ENCODE measurements around the gene TESMIN.

TESMIN gene

DNA sequence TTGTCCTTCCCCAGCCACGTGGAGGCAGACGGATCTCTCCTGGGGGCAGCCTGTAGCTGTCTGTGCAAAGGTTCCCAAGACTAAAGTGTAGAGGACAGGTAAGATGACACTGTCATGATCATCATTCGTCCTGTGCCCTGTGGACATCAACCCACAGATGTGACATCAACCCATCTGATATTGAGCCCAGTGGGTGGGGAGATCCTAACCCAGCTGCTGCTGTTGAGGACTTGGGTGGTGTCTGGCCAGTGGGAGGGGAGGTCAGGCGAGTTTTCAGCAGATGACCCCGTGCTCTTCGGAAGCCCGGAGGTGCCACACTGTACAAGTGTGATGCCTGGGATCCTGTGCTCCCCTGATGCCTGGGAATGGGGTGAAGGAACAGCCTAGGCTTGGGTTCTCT is 68.2 kb downstream of the TESMIN start:
- DNase-seq (ENCODE audit: low read depth): no peak

DNA sequence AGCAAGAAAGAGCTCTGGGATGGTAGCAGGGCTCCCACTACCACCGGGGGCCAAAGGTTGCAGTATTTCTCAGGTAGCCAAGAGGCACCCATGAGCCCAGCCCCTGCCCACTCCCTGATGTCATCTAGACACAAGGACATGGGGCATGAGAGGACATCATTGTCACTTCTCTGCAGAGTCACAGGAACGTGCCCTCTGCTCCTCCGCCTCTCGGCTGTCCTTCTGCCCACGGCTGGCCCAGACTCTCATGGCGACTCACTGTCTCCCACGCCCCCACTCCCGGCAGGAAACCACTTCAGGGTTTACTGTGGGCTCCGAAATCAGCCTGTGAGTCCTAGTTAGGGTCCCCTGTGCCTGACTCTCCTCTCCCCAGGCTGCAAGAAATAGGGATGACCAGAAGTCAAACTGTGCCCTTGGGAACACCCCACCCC is 68.8 kb downstream of the TESMIN start:
- peak; percentile 5 for DNase-seq (ENCODE audit: low read depth)

DNA sequence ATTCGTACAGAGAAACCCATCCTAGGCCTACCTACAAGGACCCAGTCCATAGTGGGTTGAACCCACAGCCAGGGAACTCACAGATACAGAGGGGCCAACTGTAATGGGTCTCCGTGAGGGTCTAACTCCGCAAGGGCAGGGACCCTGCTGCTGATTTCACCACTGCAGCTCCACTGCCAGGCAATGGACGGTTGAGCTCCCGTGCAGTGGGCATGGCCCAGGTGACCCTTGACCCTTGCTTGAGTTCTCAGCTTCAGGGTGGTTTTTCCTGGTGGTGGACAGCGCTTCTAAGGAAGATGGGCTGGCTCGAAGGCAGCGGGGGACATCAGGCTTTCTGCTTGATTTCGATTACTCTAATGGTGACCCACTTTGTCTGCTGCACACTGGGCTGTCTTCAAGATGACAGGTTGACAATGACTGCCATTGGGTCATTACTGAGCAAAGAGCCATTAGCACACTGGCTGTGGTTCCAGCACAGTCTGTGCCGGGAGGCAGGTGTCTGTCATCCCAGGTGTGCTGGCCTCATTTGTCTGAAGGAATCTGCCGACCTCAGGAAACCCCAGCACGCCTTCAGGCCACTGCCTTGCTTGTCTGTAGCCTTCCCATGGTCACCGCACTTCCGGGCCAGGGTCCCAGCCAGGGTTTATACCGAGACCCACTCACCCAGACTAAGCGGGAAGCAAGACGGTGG is 70.6 kb downstream of the TESMIN start:
- no peak for DNase-seq (ENCODE audit: low read depth)

DNA sequence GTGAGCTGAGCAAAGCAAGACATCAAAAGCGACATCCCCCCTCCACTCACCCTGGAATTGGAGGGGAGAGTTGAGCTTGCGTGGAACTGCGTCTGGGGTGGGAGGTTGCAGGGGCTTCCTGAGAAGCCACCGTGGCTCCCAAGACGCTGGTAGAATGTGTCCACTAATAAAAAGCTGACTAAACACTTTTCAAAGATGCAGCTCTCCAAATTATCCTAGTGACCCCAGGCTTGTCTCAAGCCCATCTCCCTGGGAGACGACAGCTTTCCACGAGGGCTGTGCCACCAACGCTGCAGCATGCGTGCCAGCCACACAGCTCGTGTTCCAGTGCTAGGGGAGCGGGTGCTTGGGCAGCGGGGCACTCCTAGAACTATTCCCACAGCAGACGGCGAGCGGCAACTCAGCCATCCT is 73.3 kb downstream of the TESMIN start:
- DNase-seq (ENCODE audit: low read depth): no peak

DNA sequence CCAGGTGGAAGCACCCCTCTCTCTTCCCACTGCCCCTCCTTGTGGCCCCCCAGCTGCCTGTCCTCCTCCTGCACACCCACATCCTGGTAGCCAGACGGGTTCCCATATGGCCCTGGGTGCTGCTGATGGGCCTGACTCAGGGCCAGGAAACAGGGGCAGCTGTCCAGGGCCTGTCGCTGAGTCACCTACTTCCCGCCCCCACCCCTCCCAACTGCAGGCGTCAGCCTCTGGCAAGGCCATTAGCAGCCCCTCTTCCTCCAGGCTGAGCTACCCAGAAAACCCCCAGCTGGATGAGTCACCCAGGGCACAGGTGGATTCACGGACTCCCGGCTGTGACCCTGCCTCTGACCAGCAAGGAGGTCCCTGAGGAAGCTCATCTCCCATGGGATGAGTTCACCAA is 73.9 kb downstream of the TESMIN start:
- DNase-seq (ENCODE audit: low read depth): peak; percentile 88

DNA sequence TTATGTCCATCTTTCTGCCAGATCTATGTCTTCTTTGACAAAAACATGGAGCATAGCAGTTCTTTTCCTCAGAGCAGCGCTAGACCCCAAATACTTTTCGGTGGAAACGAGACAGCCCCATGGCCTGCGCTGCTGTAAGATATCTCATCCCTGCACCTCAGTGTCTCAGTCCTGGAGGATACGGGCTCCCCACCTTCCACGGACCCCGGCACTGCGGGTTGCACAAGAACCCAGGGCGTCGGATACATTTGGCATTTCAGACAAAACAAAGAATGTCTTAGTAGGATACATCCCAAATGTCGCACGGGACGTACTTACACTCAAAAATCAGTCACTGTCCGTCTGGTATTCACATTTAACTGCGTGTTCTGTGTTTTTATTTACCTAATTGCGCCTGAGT is 76.9 kb downstream of the TESMIN start:
- DNase-seq (ENCODE audit: low read depth): no peak

DNA sequence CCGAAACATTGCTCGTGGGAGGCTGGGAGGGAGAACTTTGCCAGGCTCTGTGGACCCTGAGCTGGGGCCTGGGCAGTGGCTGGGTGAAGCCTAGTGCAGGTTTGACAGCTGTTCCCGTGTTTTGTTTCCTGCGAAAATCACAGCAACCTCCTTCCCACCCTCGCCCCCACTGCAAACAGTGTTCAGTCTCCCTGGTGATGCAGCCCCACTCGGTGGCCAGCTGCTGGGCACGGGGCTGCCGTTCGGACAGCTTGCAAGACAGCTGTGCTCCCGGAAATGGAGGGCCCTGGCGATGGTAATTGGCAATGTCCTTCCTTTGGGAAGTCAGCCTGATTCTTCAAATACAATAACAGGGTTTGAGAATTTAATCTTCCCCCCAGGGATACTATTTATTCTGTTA is 77.3 kb downstream of the TESMIN start:
- no peak for DNase-seq (ENCODE audit: low read depth)

DNA sequence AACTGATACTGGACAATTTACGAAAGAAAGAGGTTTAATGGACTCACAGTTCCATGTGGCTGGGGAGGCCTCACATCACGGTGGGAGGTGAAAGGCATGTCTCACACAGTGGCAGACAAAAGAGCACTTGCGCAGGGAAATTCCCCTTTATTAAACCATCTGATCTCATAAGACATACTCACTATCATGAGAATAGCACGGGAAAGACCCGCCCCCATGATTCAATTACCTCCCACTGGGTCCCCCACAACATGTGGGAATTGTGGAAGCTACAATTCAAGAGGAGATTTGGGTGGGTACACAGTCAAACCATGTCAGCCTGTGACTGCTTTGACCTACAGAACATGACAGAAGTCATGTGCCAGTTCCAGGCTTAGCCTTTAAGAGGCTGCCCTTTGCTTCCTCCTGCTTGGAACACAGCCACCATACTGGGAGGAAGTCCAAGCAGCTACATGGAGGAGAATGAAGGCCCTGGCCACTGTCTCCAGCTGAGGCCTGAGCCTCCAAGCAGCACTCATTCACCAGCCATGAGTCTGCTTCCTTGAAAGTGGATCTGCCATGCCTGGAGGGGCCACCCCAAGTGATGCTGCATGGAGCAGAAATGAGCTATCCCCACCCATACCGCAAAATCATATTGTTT is 77.9 kb downstream of the TESMIN start:
- DNase-seq (ENCODE audit: low read depth): no peak

DNA sequence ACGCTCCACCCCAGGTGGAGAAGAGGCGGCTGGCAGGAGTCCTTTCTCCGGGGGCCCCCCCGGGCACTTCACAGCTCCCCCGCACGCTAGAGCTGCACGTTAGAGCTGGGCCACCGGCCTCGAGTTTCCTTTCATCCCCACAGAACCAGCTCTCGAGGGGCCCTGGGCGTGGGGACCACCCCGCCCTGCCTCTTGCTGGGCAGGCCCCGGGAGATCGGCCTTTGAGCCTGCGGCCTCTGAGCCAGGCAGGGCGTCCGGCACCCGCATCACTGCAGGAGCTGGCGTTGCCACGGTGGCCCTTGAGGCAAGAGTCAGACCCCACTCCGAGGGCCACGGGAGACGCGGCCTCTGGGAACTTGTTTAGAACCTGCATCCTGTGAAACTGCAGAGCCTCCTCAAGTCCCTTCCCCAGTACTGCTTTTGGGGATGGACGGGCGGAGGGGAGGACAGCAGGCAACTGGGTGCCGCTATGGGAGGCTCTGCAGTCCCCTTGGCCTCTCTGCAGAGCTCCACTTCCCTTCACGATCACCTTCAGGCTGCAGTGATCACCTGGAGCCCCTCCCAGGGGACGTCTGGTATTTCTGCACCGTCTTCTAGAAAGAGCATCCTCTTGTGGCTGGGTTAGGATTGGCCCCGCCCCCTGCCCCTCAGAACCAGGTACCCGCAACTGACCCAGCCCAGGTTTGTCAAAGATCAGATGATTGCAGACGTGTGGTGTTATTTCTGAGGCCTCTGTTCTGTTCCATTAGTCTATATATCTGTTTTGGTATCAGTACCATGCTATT is 80.9 kb downstream of the TESMIN start:
- DNase-seq (ENCODE audit: low read depth): no peak

DNA sequence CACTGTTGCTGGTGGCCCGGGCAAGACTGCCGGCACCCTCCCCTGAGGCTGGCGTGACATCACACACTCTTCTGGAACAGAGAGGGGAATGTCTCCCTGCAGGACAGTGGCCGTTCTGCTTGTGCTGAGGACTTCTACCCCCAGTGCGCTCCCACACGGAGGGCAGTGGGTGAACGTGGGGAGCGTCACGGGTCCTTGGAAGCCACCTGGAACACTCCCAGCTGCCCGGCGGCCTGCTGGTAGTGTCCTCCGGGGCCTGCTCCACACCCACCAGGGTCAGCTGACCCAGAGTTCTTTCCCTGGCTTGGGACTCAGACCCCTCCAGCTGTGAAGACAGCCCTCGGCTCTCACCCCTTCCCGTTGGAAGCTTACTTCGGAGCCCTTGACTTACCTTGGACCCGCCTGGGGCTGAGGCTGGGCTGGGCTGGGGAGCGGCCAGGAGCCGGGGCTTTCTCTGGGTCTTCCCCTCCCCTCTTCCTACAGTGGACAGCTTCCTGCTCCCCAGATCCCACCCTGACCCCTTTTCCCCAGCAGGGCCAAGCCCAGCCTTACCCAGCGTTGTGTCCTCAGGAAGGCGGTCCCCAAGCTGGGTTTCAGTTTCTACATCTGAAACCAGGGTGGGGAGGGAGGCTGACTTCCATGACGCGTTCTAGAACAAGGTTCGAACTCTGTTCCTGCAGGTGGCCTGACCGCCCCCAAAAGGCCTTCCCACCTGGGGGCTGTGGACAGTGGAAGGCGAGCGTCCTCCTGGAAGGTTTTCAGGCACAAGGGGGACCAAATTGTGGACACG is 81.8 kb downstream of the TESMIN start:
- DNase-seq (ENCODE audit: low read depth): no peak

DNA sequence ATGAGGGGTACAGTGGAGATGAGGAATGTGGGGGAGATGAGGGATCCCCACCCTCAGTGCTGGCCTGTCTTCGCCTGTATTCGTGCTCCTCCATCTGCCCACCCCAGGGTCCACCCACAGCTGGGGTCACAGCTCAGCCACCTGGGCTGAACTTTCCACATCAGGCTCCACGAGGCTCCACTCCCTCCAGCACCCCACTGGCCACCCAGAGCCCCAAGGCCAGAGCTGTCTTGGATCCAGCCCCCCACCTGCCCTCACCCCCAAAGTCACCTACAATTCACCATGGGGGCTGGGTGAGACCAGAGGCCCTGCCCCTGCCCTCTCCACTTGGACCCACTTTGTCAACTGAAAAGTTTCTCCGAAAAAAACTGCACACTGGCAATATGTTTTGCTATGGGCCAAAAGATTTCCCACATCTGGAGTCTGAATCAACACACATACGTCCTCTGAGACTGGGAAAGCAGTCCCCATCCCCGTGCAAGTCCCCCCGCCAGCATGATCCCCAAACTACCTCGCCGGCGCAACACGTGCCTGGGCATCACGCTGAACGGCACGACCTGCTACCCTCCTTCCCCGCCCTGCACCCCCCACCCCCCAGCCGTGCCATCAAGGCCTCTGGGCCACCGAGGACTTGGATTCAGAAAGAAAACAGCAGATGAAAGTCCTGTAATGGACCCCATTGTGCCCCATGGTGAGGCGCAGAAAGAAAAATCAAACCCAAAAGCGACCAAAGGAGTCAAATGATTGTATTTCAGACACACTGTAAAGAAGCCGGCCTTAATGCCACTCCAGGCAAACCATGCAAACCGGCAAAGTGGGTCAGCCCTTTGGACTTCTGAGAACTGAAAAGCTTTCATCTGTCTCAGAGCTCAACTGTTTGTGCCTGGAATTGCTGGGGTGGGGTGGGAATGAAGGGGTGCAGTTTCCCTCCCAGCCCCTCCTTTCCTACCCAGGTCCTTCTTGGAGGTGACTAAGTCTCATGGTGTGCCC is 83.5 kb downstream of the TESMIN start:
- DNase-seq (ENCODE audit: low read depth): no peak

DNA sequence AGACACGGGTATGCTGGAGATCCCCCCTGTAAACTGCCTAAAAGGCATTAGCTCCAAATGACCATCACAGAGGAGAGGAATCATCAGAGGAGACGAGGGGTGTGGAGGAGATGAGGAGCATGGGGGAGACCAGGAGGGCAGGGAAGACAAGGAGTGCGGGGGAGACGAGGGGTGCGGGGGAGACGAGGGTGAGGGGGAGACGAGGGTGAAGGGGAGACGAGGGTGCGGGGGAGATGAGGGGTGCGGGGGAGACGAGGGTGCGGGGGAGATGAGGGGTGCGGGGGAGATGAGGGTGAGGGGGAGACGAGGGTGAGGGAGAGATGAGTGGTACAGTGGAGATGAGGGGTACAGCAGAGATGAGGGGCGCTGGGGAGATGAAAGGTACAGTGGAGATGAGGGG is 84.5 kb downstream of the TESMIN start:
- DNase-seq (ENCODE audit: low read depth): no peak

DNA sequence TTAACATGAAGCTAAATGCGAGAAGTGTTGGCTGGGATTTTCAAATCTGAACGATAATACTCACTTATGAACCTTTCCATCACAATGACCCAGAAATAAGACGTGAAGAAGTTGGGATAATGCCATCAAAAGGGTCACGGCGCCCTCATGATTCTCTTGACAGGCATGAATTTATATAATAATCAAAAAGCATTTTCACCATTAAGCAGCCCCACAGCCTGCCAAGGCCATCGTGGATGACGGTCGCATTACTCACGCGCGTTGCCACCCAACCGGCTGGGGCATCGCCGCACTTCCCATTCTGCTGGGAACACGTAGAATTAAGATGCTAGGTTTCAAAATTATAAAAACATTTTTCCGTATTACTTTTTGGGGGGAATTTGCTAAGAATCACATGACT is 85.9 kb downstream of the TESMIN start:
- no peak for DNase-seq (ENCODE audit: low read depth)

DNA sequence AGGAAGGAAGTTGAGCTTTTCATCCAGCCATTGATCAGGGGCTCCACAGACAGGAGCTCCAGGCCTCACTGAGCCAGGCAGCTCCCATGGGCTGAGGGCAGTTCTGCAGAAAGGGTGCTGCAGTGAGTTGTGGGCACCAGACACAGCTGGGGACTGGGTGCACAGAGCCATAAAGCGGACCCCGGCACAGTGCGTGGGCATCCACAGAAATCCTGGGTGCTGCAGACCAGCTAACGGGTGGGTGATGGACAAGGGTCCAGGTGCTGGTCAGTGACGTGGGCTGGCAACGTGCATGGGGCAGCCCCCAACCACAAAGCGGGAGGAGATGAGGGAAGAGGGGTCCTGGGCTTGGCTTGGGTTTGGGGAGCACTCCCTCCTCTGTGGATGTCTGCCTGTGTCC is 86.4 kb downstream of the TESMIN start:
- no peak for DNase-seq (ENCODE audit: low read depth)

DNA sequence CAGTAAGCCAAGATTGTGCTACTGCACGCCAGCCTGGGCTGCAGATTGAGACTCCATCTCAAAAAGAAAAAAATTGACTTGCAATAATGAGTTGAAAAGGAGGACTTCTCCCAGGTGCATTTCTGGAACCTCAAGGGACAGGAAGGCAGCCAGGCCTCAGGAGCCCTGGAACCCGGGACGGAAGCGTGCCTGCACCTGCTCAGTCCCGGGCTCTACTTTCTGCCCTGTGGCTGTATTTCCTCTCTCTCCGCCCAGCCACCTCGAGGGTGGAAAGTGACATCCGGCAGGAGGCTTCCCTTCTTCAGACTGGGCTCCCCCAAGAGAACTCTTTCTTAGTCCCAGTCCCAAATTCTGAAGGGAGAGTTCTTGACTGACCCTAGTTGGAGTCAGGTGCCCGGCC is 87.2 kb downstream of the TESMIN start:
- no peak for DNase-seq (ENCODE audit: low read depth)

DNA sequence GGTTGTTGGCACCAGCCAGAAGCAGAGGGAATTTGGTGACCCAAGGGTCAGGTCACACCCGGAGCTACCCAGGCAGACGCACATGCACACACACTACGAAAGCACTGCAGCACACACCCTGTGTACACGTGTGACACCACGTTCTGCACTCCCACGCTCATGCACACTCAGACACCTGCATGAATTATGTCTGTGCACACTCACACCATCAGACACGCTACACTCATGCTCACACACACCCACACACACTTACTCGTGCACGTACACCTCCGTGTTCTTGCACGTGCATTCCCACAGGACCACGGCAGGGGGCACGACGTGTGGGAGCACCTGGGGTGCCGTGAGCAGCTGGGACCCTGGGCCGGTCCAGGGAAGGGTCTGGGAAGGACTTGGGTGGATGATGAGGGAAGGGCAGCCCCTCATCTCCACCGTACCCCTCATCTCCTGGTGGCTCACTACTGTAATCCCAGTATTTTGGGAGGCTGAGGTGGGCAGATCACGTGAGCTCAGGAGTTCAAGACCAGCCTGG is 87.8 kb downstream of the TESMIN start:
- no peak for DNase-seq (ENCODE audit: low read depth)

DNA sequence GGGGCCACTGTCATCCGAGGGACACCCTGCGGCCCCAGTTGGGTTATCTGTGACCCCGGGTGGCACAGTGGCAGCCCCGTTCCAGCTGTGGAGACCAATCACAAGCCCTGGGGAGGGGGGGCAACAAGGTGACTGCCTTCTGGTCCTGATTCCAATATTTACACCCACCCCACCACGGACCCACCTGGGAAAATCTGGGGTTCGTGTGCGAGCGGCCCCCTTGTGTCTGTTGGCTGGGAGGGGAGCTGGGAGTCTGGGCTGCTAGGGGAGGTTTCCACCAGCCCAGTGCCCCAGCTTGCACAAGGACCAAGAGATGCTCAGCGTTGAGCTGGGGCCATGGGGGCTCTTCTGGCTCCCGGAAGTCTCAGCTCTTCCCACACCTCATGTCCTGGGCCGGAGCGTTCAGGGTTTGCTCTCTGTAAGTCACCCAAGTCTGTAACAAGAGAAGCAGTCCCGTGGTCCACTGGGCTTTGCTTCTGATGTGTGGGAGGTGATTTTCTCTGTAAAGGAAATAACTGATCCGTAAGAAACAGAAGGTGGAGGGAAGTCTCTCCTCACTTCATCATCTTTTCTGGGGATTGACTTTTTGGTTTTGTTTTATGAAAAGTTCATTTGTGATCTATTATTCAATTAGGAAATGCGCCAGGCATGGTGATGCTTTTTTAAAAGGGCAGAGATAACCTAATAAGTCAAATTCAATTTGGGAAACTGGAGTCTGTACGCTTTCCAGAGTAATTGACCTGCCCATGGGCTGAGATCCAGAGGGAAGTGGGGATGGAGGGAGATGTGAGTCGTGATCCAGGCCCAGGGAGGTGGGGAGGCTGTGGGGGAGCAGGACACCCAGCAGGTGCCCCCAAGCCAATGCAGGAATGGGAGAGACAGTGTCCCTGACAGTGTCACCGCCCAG is 89.4 kb downstream of the TESMIN start:
- DNase-seq (ENCODE audit: low read depth): no peak

DNA sequence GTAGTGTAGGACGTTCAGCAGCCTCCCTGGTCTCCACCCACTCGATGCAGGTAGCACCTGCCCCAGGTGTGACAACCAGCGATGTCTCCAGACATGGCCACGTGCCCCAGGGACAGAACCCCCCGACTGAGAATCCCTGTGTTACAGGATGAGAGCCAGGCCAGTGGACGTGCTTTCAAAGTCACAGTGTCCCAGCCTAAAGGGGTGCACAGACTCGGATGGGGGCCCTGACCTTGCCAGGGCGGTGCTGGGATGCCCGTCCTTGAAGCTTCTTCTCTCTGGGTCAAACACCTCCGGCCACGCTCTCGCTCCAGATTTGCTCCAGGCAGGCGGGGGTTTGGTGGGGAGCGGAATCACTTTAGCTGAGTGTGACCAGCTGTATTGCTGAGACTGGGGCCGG is 90.3 kb downstream of the TESMIN start:
- DNase-seq (ENCODE audit: low read depth): no peak

DNA sequence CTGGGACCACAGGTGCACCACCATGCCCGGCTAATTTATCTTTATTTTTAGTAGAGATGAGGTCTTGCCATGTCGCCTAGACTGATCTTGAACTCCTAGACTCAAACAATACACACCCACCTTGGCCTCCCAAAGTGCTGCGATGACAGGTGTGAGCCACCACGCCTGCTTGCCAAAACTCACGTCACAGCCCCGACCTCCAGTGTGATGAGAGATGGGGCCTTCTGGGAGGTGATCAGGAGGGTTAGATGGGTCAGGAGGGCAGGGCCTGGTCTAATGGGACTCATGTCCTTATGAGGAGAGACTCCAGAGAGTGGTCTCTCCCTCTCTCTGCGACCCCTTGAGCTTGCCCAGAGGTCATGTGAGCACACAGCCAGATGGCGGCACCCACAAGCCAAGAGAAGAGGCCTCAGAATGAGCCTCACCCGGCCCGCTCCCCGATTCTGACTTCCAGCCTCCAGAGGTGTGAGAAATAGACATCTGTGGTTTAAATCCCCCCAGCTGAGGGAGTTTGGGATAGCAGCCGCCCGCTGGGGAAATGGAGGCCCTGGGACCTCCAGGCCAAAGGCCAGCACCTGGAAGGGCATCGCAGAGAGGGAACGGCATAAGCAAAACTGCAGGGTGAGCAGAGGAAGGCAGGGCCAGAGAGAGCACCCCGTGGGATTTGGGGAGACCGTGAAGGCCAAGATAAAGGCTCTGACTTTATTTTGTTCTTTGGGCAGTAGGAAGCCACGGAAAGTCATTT is 91.1 kb downstream of the TESMIN start:
- no peak for DNase-seq (ENCODE audit: low read depth)
